Bronchus fibroblast of lung (primary cell): ENCODE measurements around the gene SALL1. TPM values are rescaled to one million over a fixed set of nuclear protein-coding genes. Genes with fewer than 3 reads are reported as not detected.

ENCODE experiments used
- total RNA-seq: library from RNA; depleted of rRNA; stranded (reverse); fragments of >200 nt; gene quantifications from 2 replicates; pipeline ENCODE4 v1.2.3, GENCODE V29; 2015

The SALL1 gene
- 0.17 and 0.30 TPM in 2 replicates for total RNA-seq

GRCh38 chr16:51150888-51151320 lies at the start of gene SALL1:
Gene SALL1, minus strand, starts transcription at chr16:51151270. Its CDS starts 29 bp downstream, at chr16:51151241.

